K562 (cell line): ENCODE results near the gene VPS11. TPM values are rescaled to one million over a fixed set of nuclear protein-coding genes. Genes with fewer than 3 reads are reported as not detected.
A peak's percentile ranks its signal among the peaks of the same experiment; 100 is the strongest.

Source experiments
- CEBPB ChIP-seq: fragments of 450-650 bp; IDR thresholded peaks from 2 replicates; pipeline ENCODE4 v1.6.1; 2016; ENCODE audit warnings: missing genetic modification characterization, missing compliant biosample characterization
- CGGBP1 ChIP-seq: fragments of 250-450 bp; sonication (Bioruptor Pico); IDR thresholded peaks from 2 replicates; pipeline ENCODE4 v1.9.0; 2021; ENCODE audit warnings: mild to moderate bottlenecking
- GTF2A2 ChIP-seq: IDR thresholded peaks from 2 replicates; pipeline ENCODE4 v1.6.1; 2016; ENCODE audit warnings: mild to moderate bottlenecking, missing genetic modification characterization, missing compliant biosample characterization
- MCM5 ChIP-seq: fragments of 450-650 bp; IDR thresholded peaks from 2 replicates; pipeline ENCODE4 v1.6.1; 2016; ENCODE audit warnings: low read depth
- NR2C2 ChIP-seq, 2 experiments: fragments of 200-800 bp in 1 of 2; sonication (Bioruptor generic) in 1 of 2; sonication (generic) in 1 of 2; formaldehyde crosslinking in 1 of 2; IDR thresholded peaks; 2 replicates each; pipeline versions ENCODE4 v1.6.1 to v1.8.0; 2016 to 2022; ENCODE audit warnings: mild to moderate bottlenecking in 1 of 2, missing compliant biosample characterization in 1 of 2, missing genetic modification characterization in 1 of 2, missing genetic modification reagents in 1 of 2
- POLR2A ChIP-seq: fragments of 450-650 bp; conservative IDR thresholded peaks from 2 replicates; pipeline ENCODE4 v1.6.1; 2016
- POLR3G ChIP-seq: IDR thresholded peaks from 2 replicates; pipeline ENCODE4 v1.6.1; 2011; ENCODE audit not compliant: insufficient read length, insufficient replicate concordance; ENCODE audit errors: extremely low read depth
- SMARCA5 ChIP-seq: fragments of 450-650 bp; IDR thresholded peaks from 2 replicates; pipeline ENCODE4 v1.6.1; 2016
- SNAPC5 ChIP-seq: fragments of 250-450 bp; sonication (Bioruptor Pico); IDR thresholded peaks from 2 replicates; pipeline ENCODE4 v1.8.0; 2021; ENCODE audit warnings: moderate library complexity, mild to moderate bottlenecking, inconsistent platforms
- SRSF9 ChIP-seq: fragments of 200-400 bp; formaldehyde crosslinking; IDR thresholded peaks from 2 replicates; pipeline ENCODE4 v1.6.1; 2017; ENCODE audit warnings: low read depth, low read length, borderline replicate concordance
- STAG1 ChIP-seq: sonication (generic); formaldehyde crosslinking; IDR thresholded peaks from 2 replicates; pipeline ENCODE4 v1.5.0; 2020; ENCODE audit warnings: missing genetic modification reagents, borderline replicate concordance
- TAL1 ChIP-seq: fragments of 450-650 bp; IDR thresholded peaks from 2 replicates; pipeline ENCODE4 v1.6.1; 2016; ENCODE audit warnings: mild to moderate bottlenecking
- XRCC4 ChIP-seq: IDR thresholded peaks from one replicate; pipeline ENCODE4 v1.6.1; 2011; ENCODE audit not compliant: insufficient read depth, insufficient read length; ENCODE audit errors: extremely low read depth
- ZBTB40 ChIP-seq, 2 experiments: fragments of 450-650 bp in 1 of 2; sonication (generic) in 1 of 2; formaldehyde crosslinking in 1 of 2; IDR thresholded peaks; 2 replicates each; pipeline versions ENCODE4 v1.7.1 to v1.9.0; 2016 to 2022; ENCODE audit warnings: inconsistent platforms in 1 of 2, mild to moderate bottlenecking in 1 of 2, missing genetic modification reagents in 1 of 2
- ZMIZ1 ChIP-seq, 2 experiments: fragments of 150-350 bp in 1 of 2; IDR thresholded peaks; 2 replicates each; pipeline ENCODE4 v1.6.1; 2012 to 2016; ENCODE audit warnings: low read depth in 2 of 2, low read length in 2 of 2, mild to moderate bottlenecking in 1 of 2, moderate library complexity in 1 of 2
- polyA plus RNA-seq, 8 experiments: library from polyadenylated mRNA; depleted of rRNA in 4 of 8; stranded (reverse) in 5 of 8; unstranded in 3 of 8; fragments of >200 nt; fragmentation: Nextera tagmentation in 2 of 8; fragmentation: Illumina TruSeq in 1 of 8; extraction: Ambion mirVana in 2 of 8; extraction: Trizol in 1 of 8; gene quantifications; 2 replicates each; pipeline versions ENCODE4 v1.2.1 to v1.2.3, GENCODE V29; 2011 to 2014; ENCODE audit warnings: inconsistent platforms in 1 of 8, missing spikeins in 1 of 8
- total RNA-seq, 7 experiments: library from RNA; depleted of rRNA in 6 of 7; stranded (reverse); fragments of >200 nt in 6 of 7; fragmentation: Illumina TruSeq in 2 of 7; extraction: Trizol in 2 of 7; gene quantifications; 2 replicates each; pipeline versions ENCODE4 v1.2.1 to v1.2.3, GENCODE V29; 2011 to 2021; ENCODE audit warnings: low replicate concordance in 1 of 7

The VPS11 gene
- total and polyA plus RNA-seq, 9 of the 15 experiments (the other 6 are each of a cell fraction or from before 2014, with no cell fraction given), result 14.1 to 35.5 (median 27.5) TPM

- TF ChIP-seq ZBTB40 (IDR thresholded peaks at IDR 0.05) (peak; percentile 80), ZBTB40 (CRISPR knock-in tag; IDR thresholded peaks at IDR 0.05) (no peak), GTF2A2 (no peak), CEBPB (peak; percentile 73), ZMIZ1 (IDR thresholded peaks at IDR 0.05; ENCODE audit: low read depth in 2 of 2, low read length in 2 of 2) (no peak), MCM5 (no peak), NR2C2 (CRISPR knock-in tag; IDR thresholded peaks at IDR 0.05) (no peak), NR2C2 (tag; IDR thresholded peaks at IDR 0.05) (peak; percentile 81), SRSF9 (no peak), POLR3G (no peak), CGGBP1 (no peak), SNAPC5 (CRISPR knock-in tag) (no peak), STAG1 (CRISPR knock-in tag) (no peak), POLR2A (peak; percentile 72), XRCC4 (no peak), TAL1 (no peak), SMARCA5 (no peak)
These were observed 40.7 kb downstream of the VPS11 start (continued) for GRCh38 chr11:119108146-119108856.
